IPS-18a (cell line): ENCODE data around the gene AZU1.

Experiments used
- H3K27ac ChIP-seq: one replicate; pipeline ENCODE4 v1.5.1; 2013; ENCODE audit warnings: low read length
- H3K27me3 ChIP-seq: one replicate; pipeline ENCODE4 v1.6.1; 2013; ENCODE audit warnings: mild to moderate bottlenecking, low read length; ENCODE audit not compliant: control insufficient read depth, insufficient read depth
- H3K36me3 ChIP-seq: one replicate; pipeline ENCODE4 v1.6.1; 2013; ENCODE audit warnings: low read depth, low read length; ENCODE audit not compliant: control insufficient read depth
- H3K4me1 ChIP-seq: one replicate; pipeline ENCODE4 v1.6.1; 2013; ENCODE audit warnings: low read depth, low read length; ENCODE audit not compliant: control insufficient read depth
- H3K4me3 ChIP-seq: one replicate; pipeline ENCODE4 v1.5.1; 2013; ENCODE audit warnings: low read length
- H3K9ac ChIP-seq: one replicate; pipeline ENCODE4 v1.6.1; 2013; ENCODE audit warnings: mild to moderate bottlenecking, low read length, moderate library complexity
- H3K9me3 ChIP-seq: one replicate; pipeline ENCODE4 v1.6.1; 2013; ENCODE audit warnings: low read depth, low read length; ENCODE audit not compliant: control insufficient read depth

AZU1 gene

GRCh38 chr19:799076-799881 lies 28.4 kb upstream of the AZU1 start:
- H3K27ac ChIP-seq = peak overlapping the region; percentile 67
- H3K9me3 ChIP-seq = no peaks in the 10 kb centered on the region
- no peaks in the 10 kb centered on the region for H3K27me3 ChIP-seq
- peak overlapping the region; percentile 68 for H3K4me3 ChIP-seq
- H3K9ac ChIP-seq = peak overlapping the region; percentile 89
- H3K4me1 ChIP-seq = peaks cover 13% of the 10 kb centered on the region
- H3K36me3 ChIP-seq = peaks cover 44% of the 10 kb centered on the region

DNA sequence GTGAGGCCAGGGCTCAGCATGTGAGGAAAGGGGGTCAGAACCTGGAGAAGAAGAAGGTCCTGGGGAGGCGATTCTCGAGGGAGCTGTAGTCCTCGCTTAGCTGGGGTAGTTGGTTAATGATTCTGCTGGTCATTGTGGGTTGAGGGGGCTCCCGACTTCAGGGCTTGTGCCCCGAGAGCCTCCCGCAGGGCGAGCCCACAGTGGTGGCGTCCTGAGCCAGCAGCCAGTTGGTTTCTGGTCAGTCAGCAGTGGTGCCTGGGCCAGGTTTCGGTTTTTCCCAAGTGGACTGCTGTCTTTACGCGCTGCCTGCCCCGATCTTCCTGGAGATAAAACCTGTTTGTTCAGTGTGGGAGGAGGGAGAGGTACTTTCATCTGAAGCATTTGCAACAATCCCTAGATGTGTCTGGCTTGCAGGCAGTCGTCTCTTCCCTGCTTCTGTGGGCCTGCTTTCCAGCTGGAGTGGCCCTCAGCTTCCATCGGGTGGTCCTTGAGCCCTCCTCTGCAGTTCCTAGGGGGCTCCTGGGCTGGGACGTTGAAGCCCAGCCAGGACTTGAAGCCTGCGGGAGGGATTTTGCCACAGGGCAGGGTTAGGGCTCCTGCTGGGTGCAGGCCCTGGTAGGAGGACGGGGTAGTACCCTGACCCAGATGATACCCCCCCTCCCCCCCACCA lies 27.1 kb upstream of the AZU1 start:
- Histone ChIP-seq H3K27ac (no peak overlapping the region), H3K9ac (no peak overlapping the region), H3K4me1 (peaks cover 13% of the 10 kb centered on the region), H3K27me3 (no peaks in the 10 kb centered on the region), H3K36me3 (peaks cover 57% of the 10 kb centered on the region), H3K9me3 (no peaks in the 10 kb centered on the region), H3K4me3 (peak overlapping the region; percentile 27)

DNA sequence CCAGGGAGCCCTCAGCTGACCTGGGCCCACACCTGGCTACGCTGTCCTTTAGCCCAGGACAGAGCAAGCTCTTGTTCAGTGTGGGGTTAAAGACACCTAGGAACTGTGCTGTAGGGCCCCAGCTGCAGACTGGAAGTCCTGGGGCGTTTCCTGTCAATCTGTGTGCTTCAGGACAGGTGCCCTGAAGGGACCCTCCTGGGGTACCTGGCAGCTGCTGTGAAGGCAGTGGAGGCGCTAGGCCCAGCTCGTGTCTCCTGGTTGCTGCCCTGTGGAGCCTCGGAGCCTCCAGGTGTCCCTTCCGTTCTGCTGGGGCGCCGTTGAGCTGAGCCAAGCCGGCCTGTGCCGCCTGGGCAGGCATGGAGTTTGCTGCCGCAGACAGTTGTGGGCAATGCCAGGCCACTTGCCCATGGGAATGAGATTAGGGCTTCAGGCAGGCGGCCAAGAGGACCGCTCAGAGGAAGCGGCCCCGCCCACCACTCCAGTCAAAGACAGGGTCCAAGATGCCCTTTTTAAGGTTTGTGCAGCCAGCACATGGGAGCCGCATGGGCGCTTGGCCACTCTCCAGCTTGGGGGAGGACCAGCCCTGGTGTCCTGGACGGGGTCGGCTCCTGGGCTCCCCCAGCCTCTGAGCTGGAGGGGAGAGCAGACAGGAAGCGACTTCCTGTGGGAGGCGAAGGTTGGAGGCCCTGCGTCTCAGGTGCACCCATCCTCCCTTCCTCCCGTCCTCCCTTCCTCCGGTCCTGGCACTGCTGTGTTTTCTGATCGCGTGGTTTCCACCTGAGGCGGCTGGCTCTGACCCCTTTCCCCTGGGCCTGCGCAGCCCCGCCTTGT lies 26.4 kb upstream of the AZU1 start:
- H3K27ac ChIP-seq = no peak overlapping the region

DNA sequence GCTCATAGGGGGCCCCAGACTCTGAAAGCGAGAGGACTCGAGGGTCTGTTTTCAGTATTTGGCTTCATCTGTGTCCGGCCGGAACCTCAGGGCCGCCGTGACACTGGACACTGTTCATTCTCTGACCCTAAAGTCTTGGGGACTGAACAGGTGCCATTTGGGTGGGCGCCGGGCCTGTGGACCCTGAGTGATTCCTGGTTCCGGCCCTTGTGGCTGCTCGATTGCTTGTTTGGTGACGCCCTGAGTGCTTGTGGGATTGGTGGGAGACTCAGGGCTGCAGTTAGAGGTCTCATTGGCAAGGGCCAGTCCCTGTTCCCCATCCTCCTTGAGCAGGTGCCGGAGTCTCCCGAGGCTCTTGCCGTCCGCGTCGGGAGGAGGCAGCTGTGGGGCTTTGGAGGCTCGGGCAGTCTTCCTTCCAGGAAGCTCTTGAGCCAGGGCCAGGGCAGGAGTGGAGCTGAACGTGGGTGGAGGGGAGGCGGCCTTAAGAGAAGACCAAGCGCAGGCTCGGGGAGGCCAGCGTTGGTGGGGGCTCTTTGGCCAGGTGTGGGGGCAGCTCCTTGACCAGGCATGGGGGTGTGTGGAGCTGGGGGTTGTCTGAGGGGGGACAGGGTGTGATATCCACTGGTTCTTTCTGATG lies 25.7 kb upstream of the AZU1 start:
- Histone ChIP-seq H3K4me3 (no peak overlapping the region), H3K36me3 (peaks cover 70% of the 10 kb centered on the region), H3K9ac (no peak overlapping the region), H3K27ac (no peak overlapping the region), H3K4me1 (peaks cover 13% of the 10 kb centered on the region), H3K27me3 (no peaks in the 10 kb centered on the region), H3K9me3 (no peaks in the 10 kb centered on the region)

More for the DNA sequence above, 26.4 kb upstream of the AZU1 start:
- peaks cover 63% of the 10 kb centered on the region for H3K36me3 ChIP-seq
- no peaks in the 10 kb centered on the region for H3K27me3 ChIP-seq
- no peak overlapping the region for H3K4me3 ChIP-seq
- peaks cover 13% of the 10 kb centered on the region for H3K4me1 ChIP-seq
- H3K9me3 ChIP-seq = no peaks in the 10 kb centered on the region
- no peak overlapping the region for H3K9ac ChIP-seq

DNA sequence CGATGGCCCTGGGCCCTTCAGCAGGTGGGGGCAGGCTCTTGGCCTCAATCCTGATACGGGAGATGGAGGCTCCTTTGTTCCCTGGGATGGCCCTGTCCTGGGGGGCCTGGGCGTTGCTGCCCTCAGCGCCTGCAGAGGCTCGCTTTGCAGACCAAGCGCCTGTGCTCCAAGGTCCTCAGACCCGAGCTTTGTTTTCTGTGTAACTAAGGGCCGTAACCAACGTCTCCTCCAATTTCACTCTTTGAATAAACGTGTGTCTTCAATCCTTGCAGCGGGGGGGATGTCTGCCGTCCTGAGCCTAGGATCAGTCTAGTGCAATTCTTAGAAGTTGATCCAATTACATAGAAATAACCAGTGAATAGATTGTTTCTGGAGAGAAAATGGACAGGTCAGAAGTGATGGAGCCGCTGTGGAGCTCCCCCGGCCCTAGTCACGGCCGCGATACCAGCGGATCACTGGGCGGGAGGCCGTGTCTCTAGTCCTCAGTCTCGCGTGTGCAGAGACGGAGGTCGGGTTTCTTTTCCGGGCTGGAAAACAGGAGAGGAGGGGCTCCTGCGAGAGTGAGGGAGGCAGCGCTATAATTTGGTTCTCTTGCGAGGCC lies 25.0 kb upstream of the AZU1 start:
- Histone ChIP-seq H3K9me3 (no peaks in the 10 kb centered on the region), H3K4me3 (no peak overlapping the region), H3K36me3 (peaks cover 76% of the 10 kb centered on the region), H3K27me3 (no peaks in the 10 kb centered on the region), H3K9ac (no peak overlapping the region), H3K27ac (no peak overlapping the region), H3K4me1 (peaks cover 13% of the 10 kb centered on the region)

GRCh38 chr19:803099-803561 lies 24.5 kb upstream of the AZU1 start:
- no peak overlapping the region for H3K27ac ChIP-seq
- no peak overlapping the region for H3K4me3 ChIP-seq
- H3K9me3 ChIP-seq = no peaks in the 10 kb centered on the region
- peaks cover 13% of the 10 kb centered on the region for H3K4me1 ChIP-seq
- H3K9ac ChIP-seq = no peak overlapping the region
- H3K27me3 ChIP-seq = no peaks in the 10 kb centered on the region
- peaks cover 81% of the 10 kb centered on the region for H3K36me3 ChIP-seq

- peaks cover 86% of the 10 kb centered on the region for H3K36me3 ChIP-seq
- H3K4me1 ChIP-seq = peaks cover 13% of the 10 kb centered on the region
- H3K27me3 ChIP-seq = no peaks in the 10 kb centered on the region
- no peak overlapping the region for H3K27ac ChIP-seq
- no peak overlapping the region for H3K4me3 ChIP-seq
- H3K9ac ChIP-seq = no peak overlapping the region
- H3K9me3 ChIP-seq = no peaks in the 10 kb centered on the region
Measured at GRCh38 chr19:803686-804418, 23.8 kb upstream of the AZU1 start.

DNA sequence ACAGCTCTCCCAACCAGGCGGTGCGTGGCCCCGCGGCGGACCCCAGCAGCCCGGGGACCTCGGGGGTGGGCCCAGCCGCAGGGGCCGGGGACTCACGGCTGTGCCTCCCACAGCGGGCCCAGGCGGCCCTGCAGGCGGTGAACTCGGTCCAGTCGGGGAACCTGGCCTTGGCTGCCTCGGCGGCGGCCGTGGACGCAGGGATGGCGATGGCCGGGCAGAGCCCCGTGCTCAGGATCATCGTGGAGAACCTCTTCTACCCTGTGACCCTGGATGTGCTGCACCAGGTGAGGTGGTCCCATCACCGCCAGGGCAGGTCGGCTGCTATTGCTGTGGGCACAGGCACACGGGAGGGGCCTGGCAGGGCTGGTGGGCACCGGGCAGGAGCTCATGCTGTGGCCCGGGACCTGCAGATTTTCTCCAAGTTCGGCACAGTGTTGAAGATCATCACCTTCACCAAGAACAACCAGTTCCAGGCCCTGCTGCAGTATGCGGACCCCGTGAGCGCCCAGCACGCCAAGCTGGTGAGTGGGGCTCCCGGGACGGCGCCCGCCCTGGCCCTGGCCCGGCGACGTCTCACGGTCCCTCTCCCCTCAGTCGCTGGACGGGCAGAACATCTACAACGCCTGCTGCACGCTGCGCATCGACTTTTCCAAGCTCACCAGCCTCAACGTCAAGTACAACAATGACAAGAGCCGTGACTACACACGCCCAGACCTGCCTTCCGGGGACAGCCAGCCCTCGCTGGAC lies 23.0 kb upstream of the AZU1 start:
- no peaks in the 10 kb centered on the region for H3K9me3 ChIP-seq
- no peak overlapping the region for H3K9ac ChIP-seq
- no peak overlapping the region for H3K27ac ChIP-seq
- peaks cover 9% of the 10 kb centered on the region for H3K4me1 ChIP-seq
- peaks cover 87% of the 10 kb centered on the region for H3K36me3 ChIP-seq
- no peaks in the 10 kb centered on the region for H3K27me3 ChIP-seq
- H3K4me3 ChIP-seq = no peak overlapping the region

DNA sequence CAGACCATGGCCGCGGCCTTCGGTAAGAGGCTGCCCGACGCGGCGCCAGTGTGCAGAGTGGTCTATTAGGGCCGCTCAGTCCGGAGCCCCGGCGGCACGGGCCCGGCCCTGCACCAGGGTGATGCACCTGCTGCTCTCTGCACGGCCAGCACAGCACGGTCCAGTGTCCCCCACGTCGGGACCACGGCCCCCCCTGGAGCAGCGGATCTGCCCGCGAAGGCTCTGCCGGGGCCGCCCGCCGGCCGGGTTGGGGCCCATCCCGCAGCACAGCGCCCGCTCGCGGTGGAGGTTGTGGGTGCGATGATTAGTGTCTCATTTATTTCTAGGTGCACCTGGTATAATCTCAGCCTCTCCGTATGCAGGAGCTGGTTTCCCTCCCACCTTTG lies 22.5 kb upstream of the AZU1 start:
- H3K27ac ChIP-seq = no peak overlapping the region
- no peaks in the 10 kb centered on the region for H3K9me3 ChIP-seq
- H3K4me1 ChIP-seq = peaks cover 7% of the 10 kb centered on the region
- H3K36me3 ChIP-seq = peaks cover 88% of the 10 kb centered on the region
- no peak overlapping the region for H3K9ac ChIP-seq
- no peak overlapping the region for H3K4me3 ChIP-seq
- no peaks in the 10 kb centered on the region for H3K27me3 ChIP-seq
